ENCODE measurements around the gene LRFN2. TPM values are rescaled to one million over a fixed set of nuclear protein-coding genes. Genes with fewer than 3 reads are reported as not detected.

Gene LRFN2
- total and polyA plus RNA-seq, 2 donors (not counting 1 experiment from before 2014, with no cell fraction given) = not detected

- no peaks in the 10 kb centered on the region for H3K27me3 Mint-ChIP-seq
- intact Hi-C loops (cut with micrococcal nuclease) = no loop called here
- DNase-seq (no peak), ATAC-seq (ENCODE audit: low read depth) (no peak)
- no peak overlapping the region for H3K27ac ChIP-seq (ENCODE audit: low read length in 2 of 2)
- no peaks in the 10 kb centered on the region for H3K9me3 Mint-ChIP-seq (ENCODE audit: insufficient read depth)
- ChIA-PET CTCF (no interaction called here), POLR2A (no interaction called here)
- H3K9me3 ChIP-seq (ENCODE audit: control extremely low read depth in 1 of 3, control insufficient read depth in 2 of 3, insufficient read depth in 1 of 3, low read length in 2 of 3) = no peaks in the 10 kb centered on the region
- no peaks in the 10 kb centered on the region for H3K79me2 ChIP-seq (ENCODE audit: control insufficient read depth, insufficient read depth, low read length)
- no peak overlapping the region for H3K4me3 ChIP-seq (ENCODE audit: control extremely low read depth in 1 of 5, extremely low read depth in 1 of 5, insufficient read depth in 1 of 5, low read depth in 2 of 5, low read length in 4 of 5)
- TF ChIP-seq EZH2 (IDR thresholded peaks at IDR 0.05; ENCODE audit: borderline replicate concordance, insufficient read depth, low read depth, low read length, poor library complexity, severe bottlenecking) (no peak), CTCF (IDR thresholded peaks at IDR 0.05) (no peak)
- no peaks in the 10 kb centered on the region for H3K27me3 ChIP-seq (replicated peaks in 1 of 4; ENCODE audit: control extremely low read depth in 1 of 4, control insufficient read depth in 3 of 4, insufficient read depth in 4 of 4, low read length in 3 of 4)
- 14% methylated on average over 1 of the region's 7 CpGs for WGBS (ENCODE audit: insufficient coverage)
- no peak overlapping the region for H3K4me3 Mint-ChIP-seq
- H3K36me3 ChIP-seq (replicated peaks in 1 of 2; ENCODE audit: control extremely low read depth in 1 of 2, control insufficient read depth in 1 of 2, extremely low read depth in 1 of 2, insufficient read depth in 2 of 2, low read length in 1 of 2) = no peaks in the 10 kb centered on the region
- H3K4me2 ChIP-seq (replicated peaks; ENCODE audit: low read depth, low read length, poor library complexity, severe bottlenecking) = no peak overlapping the region
- no peaks in the 10 kb centered on the region for H3K4me1 Mint-ChIP-seq
- H3K9ac ChIP-seq (ENCODE audit: low read length) = no peak overlapping the region
- no peak overlapping the region for H2AFZ ChIP-seq (ENCODE audit: insufficient read depth, low read depth, low read length, poor library complexity, severe bottlenecking)
- H3K4me1 ChIP-seq (ENCODE audit: control insufficient read depth in 2 of 2, insufficient read depth in 2 of 2, low read length in 2 of 2) = no peaks in the 10 kb centered on the region
- no peak overlapping the region for H3K27ac Mint-ChIP-seq
- H4K20me1 ChIP-seq (ENCODE audit: control insufficient read depth, insufficient read depth, low read length, poor library complexity, severe bottlenecking) = no peaks in the 10 kb centered on the region
Measured at GRCh38 chr6:40439026-40439800, 148.0 kb downstream of the LRFN2 start.

- no peaks in the 10 kb centered on the region for H3K36me3 ChIP-seq (replicated peaks in 1 of 2; ENCODE audit: control extremely low read depth in 1 of 2, control insufficient read depth in 1 of 2, extremely low read depth in 1 of 2, insufficient read depth in 2 of 2, low read length in 1 of 2)
- H3K27ac ChIP-seq (ENCODE audit: low read length in 2 of 2) = no peak overlapping the region
- H3K79me2 ChIP-seq (ENCODE audit: control insufficient read depth, insufficient read depth, low read length) = no peaks in the 10 kb centered on the region
- no peaks in the 10 kb centered on the region for H3K27me3 ChIP-seq (replicated peaks in 1 of 4; ENCODE audit: control extremely low read depth in 1 of 4, control insufficient read depth in 3 of 4, insufficient read depth in 4 of 4, low read length in 3 of 4)
- WGBS (ENCODE audit: insufficient coverage) = 53% methylated on average over 4 of the region's 6 CpGs
- Mint-ChIP-seq H3K27me3 (no peaks in the 10 kb centered on the region), H3K27ac (no peak overlapping the region), H3K4me1 (no peaks in the 10 kb centered on the region), H3K4me3 (no peak overlapping the region), H3K9me3 (ENCODE audit: insufficient read depth) (no peaks in the 10 kb centered on the region)
- no peak overlapping the region for H3K4me2 ChIP-seq (replicated peaks; ENCODE audit: low read depth, low read length, poor library complexity, severe bottlenecking)
- H3K4me3 ChIP-seq (ENCODE audit: control extremely low read depth in 1 of 5, extremely low read depth in 1 of 5, insufficient read depth in 1 of 5, low read depth in 2 of 5, low read length in 4 of 5) = no peak overlapping the region
- DNase-seq (no peak), ATAC-seq (ENCODE audit: low read depth) (no peak)
- no peaks in the 10 kb centered on the region for H3K4me1 ChIP-seq (ENCODE audit: control insufficient read depth in 2 of 2, insufficient read depth in 2 of 2, low read length in 2 of 2)
- H3K9ac ChIP-seq (ENCODE audit: low read length) = no peak overlapping the region
- no peak for TF ChIP-seq CTCF (IDR thresholded peaks at IDR 0.05)
- TF ChIP-seq EZH2 (IDR thresholded peaks at IDR 0.05; ENCODE audit: borderline replicate concordance, insufficient read depth, low read depth, low read length, poor library complexity, severe bottlenecking) = no peak
- H3K9me3 ChIP-seq (ENCODE audit: control extremely low read depth in 1 of 3, control insufficient read depth in 2 of 3, insufficient read depth in 1 of 3, low read length in 2 of 3) = no peaks in the 10 kb centered on the region
- ChIA-PET POLR2A (no interaction called here), CTCF (no interaction called here)
- H4K20me1 ChIP-seq (ENCODE audit: control insufficient read depth, insufficient read depth, low read length, poor library complexity, severe bottlenecking) = no peaks in the 10 kb centered on the region
- H2AFZ ChIP-seq (ENCODE audit: insufficient read depth, low read depth, low read length, poor library complexity, severe bottlenecking) = no peak overlapping the region
- intact Hi-C loops (cut with micrococcal nuclease) = no loop called here
Measured at GRCh38 chr6:40438246-40438887, 148.8 kb downstream of the LRFN2 start.
